ENCODE results near the gene CNTNAP5.
A peak's percentile ranks its signal among the peaks of the same experiment; 100 is the strongest.
"Not testable (repeated sequence)": the region's sequence is repeated elsewhere in the genome, so short reads cannot be mapped to it uniquely, and the experiment has no call there.

The CNTNAP5 gene

GRCh38 chr2:124339709-124340108 lies 314.6 kb downstream of the CNTNAP5 start:
- no peak overlapping the region for H3K4me3 ChIP-seq
- no peaks in the 10 kb centered on the region for H4K20me1 ChIP-seq
- H3K4me2 ChIP-seq: no peak overlapping the region
- H3K4me1 ChIP-seq: no peaks in the 10 kb centered on the region
- no peaks in the 10 kb centered on the region for H3K36me3 ChIP-seq
- no peak overlapping the region for H3K9ac ChIP-seq
- no peak for TF ChIP-seq Cebpa-rat (IDR thresholded peaks at IDR 0.05)
- H3K27ac ChIP-seq: no peak overlapping the region
- no peaks in the 10 kb centered on the region for H3K9me3 ChIP-seq (replicated peaks in 1 of 11)
- H3K27me3 ChIP-seq: no peaks in the 10 kb centered on the region

DNA sequence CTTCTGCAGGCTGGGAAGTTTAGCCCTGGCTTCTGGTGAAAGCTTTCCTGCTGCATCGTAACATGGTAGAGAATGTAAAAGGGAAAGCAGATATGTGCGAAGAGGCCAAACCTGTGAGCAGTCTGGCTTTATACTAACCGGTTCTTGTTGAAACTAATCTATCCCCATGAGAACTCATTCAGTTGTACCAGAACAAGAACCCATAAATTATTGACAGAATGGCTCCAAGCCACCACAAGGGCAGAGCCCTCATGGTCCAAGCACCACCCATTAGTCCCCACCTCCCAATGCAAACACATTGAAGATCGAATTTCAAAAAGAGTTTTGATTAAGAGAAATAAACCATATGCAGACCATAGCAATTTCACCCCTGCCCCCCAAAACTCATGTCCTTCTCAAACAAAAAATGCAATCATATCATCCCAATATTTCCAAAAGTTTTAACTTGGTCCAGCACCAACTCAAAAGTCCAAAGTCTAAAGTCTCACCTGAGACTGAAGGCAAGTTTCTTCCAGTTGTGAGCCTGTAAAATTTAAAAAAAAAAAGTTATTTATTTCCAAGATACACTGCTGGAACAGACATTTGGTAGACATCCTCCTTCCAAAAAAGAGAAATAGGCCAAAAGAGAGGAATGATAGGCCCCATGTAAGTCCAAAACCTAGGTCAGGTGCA lies 318.9 kb downstream of the CNTNAP5 start:
- Histone ChIP-seq H3K27ac (no peak overlapping the region), H3K36me3 (no peaks in the 10 kb centered on the region), H3K9ac (no peak overlapping the region), H3K4me3 (no peak overlapping the region), H4K20me1 (no peaks in the 10 kb centered on the region), H3K9me3 (replicated peaks in 1 of 11) (no peaks in the 10 kb centered on the region), H3K4me2 (no peak overlapping the region), H3K4me1 (no peaks in the 10 kb centered on the region), H3K27me3 (no peaks in the 10 kb centered on the region)
- no peak for TF ChIP-seq Cebpa-rat (IDR thresholded peaks at IDR 0.05)

GRCh38 chr2:124347209-124347608 lies 322.1 kb downstream of the CNTNAP5 start:
- no peak for TF ChIP-seq Cebpa-rat (IDR thresholded peaks at IDR 0.05)
- no peak overlapping the region for H3K27ac ChIP-seq

GRCh38 chr2:124353656-124354055 lies 328.6 kb downstream of the CNTNAP5 start:
- TF ChIP-seq Cebpa-rat (IDR thresholded peaks at IDR 0.05): no peak
- H3K27me3 ChIP-seq: no peaks in the 10 kb centered on the region
- H3K9me3 ChIP-seq (replicated peaks in 1 of 11): no peaks in the 10 kb centered on the region
- no peaks in the 10 kb centered on the region for H3K4me1 ChIP-seq
- H4K20me1 ChIP-seq: no peaks in the 10 kb centered on the region
- no peak overlapping the region for H3K27ac ChIP-seq
- no peak overlapping the region for H3K4me2 ChIP-seq
- H3K4me3 ChIP-seq: no peak overlapping the region
- no peaks in the 10 kb centered on the region for H3K36me3 ChIP-seq
- H3K9ac ChIP-seq: no peak overlapping the region

More at GRCh38 chr2:124347209-124347608, 322.1 kb downstream of the CNTNAP5 start:
- Histone ChIP-seq H3K27me3 (no peaks in the 10 kb centered on the region), H3K4me3 (no peak overlapping the region), H3K4me2 (no peak overlapping the region), H3K9me3 (replicated peaks in 1 of 11) (no peaks in the 10 kb centered on the region), H3K9ac (no peak overlapping the region), H3K4me1 (no peaks in the 10 kb centered on the region), H4K20me1 (no peaks in the 10 kb centered on the region), H3K36me3 (no peaks in the 10 kb centered on the region)

GRCh38 chr2:124354466-124354865 lies 329.4 kb downstream of the CNTNAP5 start:
- H4K20me1 ChIP-seq: no peaks in the 10 kb centered on the region
- no peaks in the 10 kb centered on the region for H3K27me3 ChIP-seq
- no peaks in the 10 kb centered on the region for H3K36me3 ChIP-seq
- no peak overlapping the region for H3K9ac ChIP-seq
- H3K27ac ChIP-seq: no peak overlapping the region
- H3K4me2 ChIP-seq: no peak overlapping the region
- no peak for TF ChIP-seq Cebpa-rat (IDR thresholded peaks at IDR 0.05)
- no peak overlapping the region for H3K4me3 ChIP-seq
- no peaks in the 10 kb centered on the region for H3K9me3 ChIP-seq (replicated peaks in 1 of 11)
- no peaks in the 10 kb centered on the region for H3K4me1 ChIP-seq

DNA sequence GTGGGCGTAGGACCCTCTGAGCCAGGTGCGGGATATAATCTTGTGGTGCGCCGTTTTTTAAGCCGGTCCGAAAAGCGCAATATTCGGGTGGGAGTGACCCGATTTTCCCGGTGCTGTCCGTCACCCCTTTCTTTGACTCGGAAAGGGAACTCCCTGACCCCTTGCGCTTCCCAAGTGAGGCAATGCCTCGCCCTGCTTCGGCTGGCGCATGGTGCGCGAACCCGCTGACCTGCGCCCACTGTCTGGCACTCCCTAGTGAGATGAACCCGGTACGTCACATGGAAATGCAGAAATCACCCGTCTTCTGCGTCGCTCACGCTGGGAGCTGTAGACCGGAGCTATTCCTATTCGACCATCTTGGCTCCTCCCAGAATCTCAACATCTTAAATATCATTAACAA lies 336.9 kb downstream of the CNTNAP5 start:
- H3K9ac ChIP-seq; H3K4me2 ChIP-seq; H3K36me3 ChIP-seq; H3K27me3 ChIP-seq; H3K27ac ChIP-seq; H3K4me3 ChIP-seq; H3K4me1 ChIP-seq; H4K20me1 ChIP-seq; H3K9me3 ChIP-seq (replicated peaks in 1 of 11): not testable (repeated sequence)

- no peak overlapping the region for H3K9ac ChIP-seq
- no peaks in the 10 kb centered on the region for H3K36me3 ChIP-seq
- peaks cover 0 to 1% (median under 1%) of the 10 kb centered on the region in 10 experiments; a peak in 5 of 20 replicates for H3K4me1 ChIP-seq
- no peaks in the 10 kb centered on the region for H3K27me3 ChIP-seq
- H3K4me2 ChIP-seq: no peak overlapping the region
- no peak overlapping the region for H3K4me3 ChIP-seq
- TF ChIP-seq Cebpa-rat (IDR thresholded peaks at IDR 0.05): no peak
- no peaks in the 10 kb centered on the region for H4K20me1 ChIP-seq
- H3K9me3 ChIP-seq (replicated peaks in 1 of 11): peaks cover 0 to 14% (median 0%) of the 10 kb centered on the region in 11 experiments; a peak in 2 of 22 replicates
- no peak overlapping the region for H3K27ac ChIP-seq
These were observed 344.1 kb downstream of the CNTNAP5 start for GRCh38 chr2:124369181-124369580.

GRCh38 chr2:124380221-124380749 lies 355.2 kb downstream of the CNTNAP5 start:
- Histone ChIP-seq H3K4me2 (no peak overlapping the region), H4K20me1 (no peaks in the 10 kb centered on the region), H3K4me3 (no peak overlapping the region), H3K4me1 (peaks cover 8 to 16% (median 13%) of the 10 kb centered on the region in 10 experiments; a peak in 17 of 20 replicates), H3K9me3 (replicated peaks in 1 of 11) (no peaks in the 10 kb centered on the region), H3K27me3 (no peaks in the 10 kb centered on the region), H3K9ac (no peak overlapping the region), H3K27ac (no peak overlapping the region), H3K36me3 (no peaks in the 10 kb centered on the region)
- no peak for TF ChIP-seq Cebpa-rat (IDR thresholded peaks at IDR 0.05)

GRCh38 chr2:124382067-124382618 lies 357.1 kb downstream of the CNTNAP5 start:
- Histone ChIP-seq H3K27me3 (no peaks in the 10 kb centered on the region), H3K4me1 (peaks cover 8 to 16% (median 13%) of the 10 kb centered on the region in 10 experiments; a peak in 17 of 20 replicates), H4K20me1 (no peaks in the 10 kb centered on the region), H3K4me3 (no peak overlapping the region), H3K4me2 (peak overlapping the region; percentile 30 to 76 (median 53)), H3K9me3 (replicated peaks in 1 of 11) (no peaks in the 10 kb centered on the region), H3K36me3 (no peaks in the 10 kb centered on the region), H3K27ac (no peak overlapping the region), H3K9ac (no peak overlapping the region)
- TF ChIP-seq Cebpa-rat (IDR thresholded peaks at IDR 0.05): no peak

DNA sequence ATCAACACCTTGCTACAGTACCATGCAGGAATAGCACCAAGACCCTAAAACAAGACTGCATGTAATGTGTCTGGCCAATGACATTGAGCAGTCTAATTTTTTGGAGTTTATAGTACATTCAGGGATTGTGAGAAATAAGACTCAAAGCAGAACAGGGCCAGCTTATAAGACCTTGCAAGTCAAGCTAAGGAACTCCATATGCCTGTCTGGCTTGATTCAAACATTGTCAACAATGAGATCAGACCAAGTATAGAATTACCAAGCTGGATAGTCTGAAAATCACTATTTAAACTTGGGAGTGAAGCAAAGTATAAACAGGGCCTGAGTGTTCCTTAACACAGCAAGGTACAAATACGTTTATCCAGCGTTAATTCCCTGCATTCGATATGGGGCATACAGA lies 370.9 kb downstream of the CNTNAP5 start:
- no peaks in the 10 kb centered on the region for H3K27me3 ChIP-seq
- H3K9me3 ChIP-seq (replicated peaks in 1 of 11): no peaks in the 10 kb centered on the region
- H3K4me3 ChIP-seq: no peak overlapping the region
- TF ChIP-seq Cebpa-rat (IDR thresholded peaks at IDR 0.05): no peak
- no peaks in the 10 kb centered on the region for H3K36me3 ChIP-seq
- H4K20me1 ChIP-seq: no peaks in the 10 kb centered on the region
- no peak overlapping the region for H3K9ac ChIP-seq
- H3K27ac ChIP-seq: no peak overlapping the region
- no peaks in the 10 kb centered on the region for H3K4me1 ChIP-seq
- no peak overlapping the region for H3K4me2 ChIP-seq
